HG02981 (cell line): ENCODE measurements around the gene TMEM132C.

ENCODE experiments used
- ATAC-seq: cut with Tn5 transposase; IDR thresholded peaks from one replicate; pipeline ENCODE4 v1.9.1; 2021; ENCODE audit warnings: mild to moderate bottlenecking, moderate library complexity; ENCODE audit not compliant: unreplicated experiment

The TMEM132C gene

GRCh38 chr12:128286970-128287369 lies 20.0 kb downstream of the TMEM132C start:
- ATAC-seq: no peak

- ATAC-seq: no peak
Observed at GRCh38 chr12:128288357-128288756, 21.4 kb downstream of the TMEM132C start.

- no peak for ATAC-seq
Observed at GRCh38 chr12:128288896-128289295, 21.9 kb downstream of the TMEM132C start.

GRCh38 chr12:128290938-128291337 lies 24.0 kb downstream of the TMEM132C start:
- ATAC-seq: no peak

GRCh38 chr12:128298091-128298748 lies 31.2 kb downstream of the TMEM132C start:
- ATAC-seq: no peak

- ATAC-seq: no peak
Observed at GRCh38 chr12:128305336-128305892, 38.4 kb downstream of the TMEM132C start.

- ATAC-seq: no peak
Observed at GRCh38 chr12:128307791-128308190, 40.8 kb downstream of the TMEM132C start.

GRCh38 chr12:128312661-128313060 lies 45.7 kb downstream of the TMEM132C start:
- ATAC-seq: no peak

- no peak for ATAC-seq
Observed at GRCh38 chr12:128313931-128314330, 47.0 kb downstream of the TMEM132C start.

GRCh38 chr12:128314611-128315010 lies 47.6 kb downstream of the TMEM132C start:
- no peak for ATAC-seq

- no peak for ATAC-seq
Observed at GRCh38 chr12:128316078-128316477, 49.1 kb downstream of the TMEM132C start.

- no peak for ATAC-seq
Observed at GRCh38 chr12:128316973-128317526, 50.1 kb downstream of the TMEM132C start.

- no peak for ATAC-seq
Observed at GRCh38 chr12:128318341-128318740, 51.4 kb downstream of the TMEM132C start.

- ATAC-seq: no peak
Observed at GRCh38 chr12:128318946-128319345, 52.0 kb downstream of the TMEM132C start.

GRCh38 chr12:128322341-128322740 lies 55.4 kb downstream of the TMEM132C start:
- no peak for ATAC-seq

GRCh38 chr12:128323145-128323920 lies 56.4 kb downstream of the TMEM132C start:
- no peak for ATAC-seq

- no peak for ATAC-seq
Observed at GRCh38 chr12:128325646-128326045, 58.7 kb downstream of the TMEM132C start.

GRCh38 chr12:128326406-128326805 lies 59.4 kb downstream of the TMEM132C start:
- ATAC-seq: no peak

GRCh38 chr12:128328961-128329360 lies 62.0 kb downstream of the TMEM132C start:
- ATAC-seq: no peak

GRCh38 chr12:128336204-128337070 lies 69.5 kb downstream of the TMEM132C start:
- no peak for ATAC-seq

- no peak for ATAC-seq
Observed at GRCh38 chr12:128337071-128337345, 70.0 kb downstream of the TMEM132C start.
